HEK293T (cell line): ENCODE results near the gene IPMK.

Experiments
- CTCF ChIA-PET: fragments of 350-600 bp; formaldehyde crosslinking; extraction: SDS; loops from one replicate; lab custom pipeline; 2021; ENCODE audit warnings: antibody characterized with exemption, inconsistent platforms; lab: Yijun Ruan, JAX
- POLR2A ChIA-PET: fragments of 350-600 bp; formaldehyde crosslinking; extraction: SDS; loops from one replicate; lab custom pipeline; 2020; ENCODE audit warnings: antibody characterized with exemption, inconsistent platforms; lab: Yijun Ruan, JAX
- DNase-seq: peaks from one replicate; pipeline ENCODE4 v3.0.0; 2012; ENCODE audit warnings: mixed read lengths; ENCODE audit errors: extremely low spot score
- ARNT ChIP-seq: fragments of 450-650 bp; IDR thresholded peaks from 2 replicates; pipeline ENCODE4 v1.6.1; 2017; ENCODE audit warnings: mild to moderate bottlenecking
- BHLHE40 ChIP-seq: fragments of 450-650 bp; IDR thresholded peaks from 2 replicates; pipeline ENCODE4 v1.6.1; 2016; ENCODE audit warnings: mild to moderate bottlenecking, moderate library complexity, borderline replicate concordance
- CTBP1 ChIP-seq: fragments of 450-650 bp; IDR thresholded peaks from 2 replicates; pipeline ENCODE4 v1.6.1; 2016; ENCODE audit warnings: borderline replicate concordance
- ELF4 ChIP-seq: fragments of 450-650 bp; IDR thresholded peaks from 2 replicates; pipeline ENCODE4 v1.6.1; 2017; ENCODE audit warnings: antibody characterized with exemption
- FOXA1 ChIP-seq: fragments of 450-650 bp; IDR thresholded peaks from 2 replicates; pipeline ENCODE4 v1.6.1; 2016; ENCODE audit warnings: mild to moderate bottlenecking
- FOXK2 ChIP-seq: fragments of 450-650 bp; IDR thresholded peaks from 2 replicates; pipeline ENCODE4 v1.6.1; 2016; ENCODE audit warnings: mild to moderate bottlenecking
- FOXM1 ChIP-seq: fragments of 450-650 bp; IDR thresholded peaks from 2 replicates; pipeline ENCODE4 v1.6.1; 2017; ENCODE audit warnings: mild to moderate bottlenecking, borderline replicate concordance
- HDGF ChIP-seq: fragments of 450-650 bp; IDR thresholded peaks from 2 replicates; pipeline ENCODE4 v1.6.1; 2017; ENCODE audit warnings: antibody characterized with exemption, borderline replicate concordance
- L3MBTL2 ChIP-seq: fragments of 450-650 bp; conservative IDR thresholded peaks from 2 replicates; pipeline ENCODE4 v1.6.1; 2016; ENCODE audit warnings: mild to moderate bottlenecking
- LEF1 ChIP-seq: fragments of 450-650 bp; IDR thresholded peaks from 2 replicates; pipeline ENCODE4 v1.6.1; 2017; ENCODE audit warnings: mild to moderate bottlenecking, borderline replicate concordance
- NFRKB ChIP-seq: fragments of 450-650 bp; IDR thresholded peaks from 2 replicates; pipeline ENCODE4 v1.6.1; 2016; ENCODE audit warnings: mild to moderate bottlenecking, moderate library complexity
- SP1 ChIP-seq: fragments of 450-650 bp; IDR thresholded peaks from 2 replicates; pipeline ENCODE4 v1.6.1; 2017
- SUZ12 ChIP-seq: fragments of 450-650 bp; IDR thresholded peaks from 2 replicates; pipeline ENCODE4 v1.6.1; 2016; ENCODE audit warnings: mild to moderate bottlenecking
- TARDBP ChIP-seq: fragments of 450-650 bp; IDR thresholded peaks from 2 replicates; pipeline ENCODE4 v1.6.1; 2016
- ZNF384 ChIP-seq: fragments of 450-650 bp; IDR thresholded peaks from 2 replicates; pipeline ENCODE4 v1.6.1; 2016
- TF ChIP-seq, protein P1 (sequence below): fragments of 450-650 bp; IDR thresholded peaks from 2 replicates; pipeline ENCODE4 v1.6.1; 2016

The IPMK gene

GRCh38 chr10:58304099-58304633 lies 36.5 kb upstream of the IPMK start:
- ChIA-PET CTCF (interaction anchor here (0.8 to 1.2 kb wide), 2 partner anchors 11 to 81 kb away, joined by 3 read pairs; partner anchors contain the start of gene TFAM), POLR2A (interaction anchor here (1.5 kb wide), 1 partner anchor 82 kb away, joined by 8 read pairs; no protein-coding TSS in a partner anchor)
- no peak for DNase-seq
- TF ChIP-seq LEF1 (no peak), FOXM1 (no peak), FOXK2 (no peak), ARNT (no peak), FOXA1 (no peak), BHLHE40 (no peak)

- ChIA-PET CTCF (no interaction called here), POLR2A (no interaction called here)
- TF ChIP-seq FOXA1 (no peak), BHLHE40 (no peak), L3MBTL2 (no peak), FOXM1 (no peak), SP1 (no peak), SUZ12 (no peak), ARNT (no peak)
- DNase-seq = no peak
These were observed 34.6 kb upstream of the IPMK start for GRCh38 chr10:58302254-58302653.

GRCh38 chr10:58300676-58301075 lies 33.0 kb upstream of the IPMK start:
- TF ChIP-seq FOXA1 = no peak
- no peak for TF ChIP-seq ARNT
- TF ChIP-seq NFRKB = no peak
- no peak for TF ChIP-seq ELF4
- no peak for TF ChIP-seq HDGF
- TF ChIP-seq CTBP1 = no peak
- TF ChIP-seq FOXM1 = no peak
- no peak for TF ChIP-seq L3MBTL2
- TF ChIP-seq, protein P1, sequence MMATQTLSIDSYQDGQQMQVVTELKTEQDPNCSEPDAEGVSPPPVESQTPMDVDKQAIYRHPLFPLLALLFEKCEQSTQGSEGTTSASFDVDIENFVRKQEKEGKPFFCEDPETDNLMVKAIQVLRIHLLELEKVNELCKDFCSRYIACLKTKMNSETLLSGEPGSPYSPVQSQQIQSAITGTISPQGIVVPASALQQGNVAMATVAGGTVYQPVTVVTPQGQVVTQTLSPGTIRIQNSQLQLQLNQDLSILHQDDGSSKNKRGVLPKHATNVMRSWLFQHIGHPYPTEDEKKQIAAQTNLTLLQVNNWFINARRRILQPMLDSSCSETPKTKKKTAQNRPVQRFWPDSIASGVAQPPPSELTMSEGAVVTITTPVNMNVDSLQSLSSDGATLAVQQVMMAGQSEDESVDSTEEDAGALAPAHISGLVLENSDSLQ = no peak
- TF ChIP-seq LEF1 = no peak
- TF ChIP-seq SUZ12 = no peak
- TF ChIP-seq ZNF384 = no peak
- no peak for TF ChIP-seq SP1
- TF ChIP-seq BHLHE40 = no peak
- CTCF ChIA-PET = interaction anchor here (0.9 to 2.3 kb wide), 5 partner anchors 8 to 124 kb away, joined by 3 to 12 read pairs (median 4); partner anchors contain the start of gene TFAM
- POLR2A ChIA-PET = interaction anchor here (0.8 to 3.3 kb wide), 2 partner anchors 32 to 84 kb away, joined by 4 to 19 read pairs; partner anchors contain the start of genes CISD1 and TFAM
- DNase-seq = no peak

GRCh38 chr10:58299580-58299979 lies 31.9 kb upstream of the IPMK start:
- TF ChIP-seq BHLHE40 = no peak
- TF ChIP-seq FOXK2 = no peak
- TF ChIP-seq, protein P1 = no peak
- no peak for TF ChIP-seq ZNF384
- no peak for TF ChIP-seq CTBP1
- TF ChIP-seq ELF4 = no peak
- TF ChIP-seq SUZ12 = no peak
- no peak for TF ChIP-seq FOXA1
- no peak for TF ChIP-seq TARDBP
- no peak for TF ChIP-seq NFRKB
- no peak for TF ChIP-seq HDGF
- TF ChIP-seq LEF1 = no peak
- TF ChIP-seq ARNT = no peak
- TF ChIP-seq L3MBTL2 = no peak
- TF ChIP-seq SP1 = no peak
- TF ChIP-seq FOXM1 = no peak
- POLR2A ChIA-PET = interaction anchor here (3.3 kb wide), 1 partner anchor 85 kb away, joined by 19 read pairs; the partner anchor contains the start of gene TFAM
- CTCF ChIA-PET = interaction anchor here (0.5 to 2.3 kb wide), 8 partner anchors 9 to 1311 kb away, joined by 3 to 12 read pairs (median 4); partner anchors contain the start of gene TFAM
- peak; percentile 63 for DNase-seq

DNA sequence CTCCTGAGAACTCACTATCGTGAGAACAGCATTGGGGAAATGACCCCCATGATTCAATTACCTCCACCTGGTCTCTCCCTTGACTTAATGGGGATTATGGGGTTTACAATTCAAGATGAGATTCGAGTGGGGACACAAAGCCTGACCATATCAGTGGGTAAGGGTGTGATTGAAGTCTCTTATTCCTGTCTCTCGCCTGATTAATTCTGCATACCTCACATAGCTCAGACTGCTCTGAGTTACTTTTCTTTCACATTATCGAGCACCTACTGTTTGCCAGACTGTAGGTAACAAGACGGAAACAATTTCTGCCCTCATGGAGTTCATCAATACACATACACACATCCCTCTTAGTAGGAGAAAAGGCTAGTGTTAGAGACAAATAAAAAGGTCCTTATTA lies 26.3 kb upstream of the IPMK start:
- CTCF ChIA-PET = interaction anchor here (0.5 to 1.7 kb wide), 2 partner anchors 91 to 115 kb away, joined by 4 to 5 read pairs; no protein-coding TSS in a partner anchor
- DNase-seq = no peak
- no peak for TF ChIP-seq FOXA1
- no peak for TF ChIP-seq FOXM1
- TF ChIP-seq LEF1 = no peak
- no peak for TF ChIP-seq L3MBTL2
- TF ChIP-seq, protein P1 = no peak
- TF ChIP-seq SUZ12 = no peak
- TF ChIP-seq TARDBP = no peak
- TF ChIP-seq BHLHE40 = no peak
- TF ChIP-seq ZNF384 = no peak
- POLR2A ChIA-PET = no interaction called here

GRCh38 chr10:58291538-58292174 lies 24.0 kb upstream of the IPMK start:
- TF ChIP-seq NFRKB = no peak
- TF ChIP-seq, protein P1 = peak; percentile 47
- ChIA-PET POLR2A (interaction anchor here (0.7 to 2.6 kb wide), 2 partner anchors 11 to 23 kb away, joined by 3 to 11 read pairs; partner anchors contain the start of gene CISD1), CTCF (interaction anchor here (0.7 to 3.7 kb wide), 5 partner anchors 15 to 163 kb away, joined by 3 to 22 read pairs (median 4); no protein-coding TSS in a partner anchor)
- peak; percentile 35 for DNase-seq
